ENCODE results near the gene KIRREL3.

KIRREL3 gene

GRCh38 chr11:126548581-126549550 lies 451.7 kb downstream of the KIRREL3 start:
- DNase-seq = no peak

GRCh38 chr11:126547691-126548090 lies 452.9 kb downstream of the KIRREL3 start:
- DNase-seq = no peak

- DNase-seq = no peak
Observed at GRCh38 chr11:126547161-126547560, 453.4 kb downstream of the KIRREL3 start.

- DNase-seq = no peak
Observed at GRCh38 chr11:126546694-126547093, 453.9 kb downstream of the KIRREL3 start.

- DNase-seq = no peak
Observed at GRCh38 chr11:126546191-126546590, 454.4 kb downstream of the KIRREL3 start.

- no peak for DNase-seq
Observed at GRCh38 chr11:126545057-126545555, 455.5 kb downstream of the KIRREL3 start.

- no peak for DNase-seq
Observed at GRCh38 chr11:126544108-126545056, 456.2 kb downstream of the KIRREL3 start.

GRCh38 chr11:126543691-126544090 lies 456.9 kb downstream of the KIRREL3 start:
- no peak for DNase-seq

- DNase-seq = no peak
Observed at GRCh38 chr11:126542334-126543015, 458.1 kb downstream of the KIRREL3 start.

GRCh38 chr11:126538071-126538470 lies 462.5 kb downstream of the KIRREL3 start:
- DNase-seq = no peak

- no peak for DNase-seq
Observed at GRCh38 chr11:126537492-126537891, 463.1 kb downstream of the KIRREL3 start.

GRCh38 chr11:126534141-126534805 lies 466.3 kb downstream of the KIRREL3 start:
- no peak for DNase-seq

- DNase-seq = no peak
Observed at GRCh38 chr11:126533560-126533959, 467.0 kb downstream of the KIRREL3 start.

GRCh38 chr11:126530416-126530815 lies 470.2 kb downstream of the KIRREL3 start:
- no peak for DNase-seq

- no peak for DNase-seq
Observed at GRCh38 chr11:126529037-126529436, 471.5 kb downstream of the KIRREL3 start.

- no peak for DNase-seq
Observed at GRCh38 chr11:126528075-126528474, 472.5 kb downstream of the KIRREL3 start.

GRCh38 chr11:126527651-126528050 lies 472.9 kb downstream of the KIRREL3 start:
- no peak for DNase-seq

GRCh38 chr11:126526471-126526870 lies 474.1 kb downstream of the KIRREL3 start:
- no peak for DNase-seq

- no peak for DNase-seq
Observed at GRCh38 chr11:126525702-126526101, 474.9 kb downstream of the KIRREL3 start.

GRCh38 chr11:126525216-126525615 lies 475.4 kb downstream of the KIRREL3 start:
- DNase-seq = no peak

GRCh38 chr11:126523441-126524205 lies 476.9 kb downstream of the KIRREL3 start:
- DNase-seq = no peak

Data from CD4-positive, alpha-beta T cell treated with Interferon alpha-2 for 1 hour (primary cell).